H1 (cell line): ENCODE results near the gene HGD. TPM values are rescaled to one million over a fixed set of nuclear protein-coding genes. Genes with fewer than 3 reads are reported as not detected.

Experiments
- CTCF ChIA-PET: fragments of 300-600 bp; sonication (Branson Sonifier 250); formaldehyde crosslinking; loops from one replicate; lab custom pipeline; 2021; ENCODE audit not compliant: partially characterized antibody; lab: Charles Lee
- POLR2A ChIA-PET: fragments of 300-600 bp; sonication (Branson Sonifier 250); formaldehyde crosslinking; loops from one replicate; lab custom pipeline; 2021; ENCODE audit warnings: inconsistent platforms; ENCODE audit not compliant: partially characterized antibody; lab: Charles Lee
- DNase-seq, 2 experiments: peaks; one replicate each; pipeline versions ENCODE4 v3.0.0 to v3.0.0-alpha.2; 2010 to 2022; ENCODE audit warnings: low spot score in 2 of 2, low read depth in 1 of 2, mixed read lengths in 1 of 2
- FAIRE-seq: peaks from 2 replicates; lab custom pipeline; 2011; peaks lifted over from hg19 to GRCh38; lab: Jason Lieb, UNC
- H2AFZ ChIP-seq: 2 replicates; pipeline ENCODE4 v1.8.1; 2012; ENCODE audit warnings: low read length, inconsistent platforms
- H2AK5ac ChIP-seq: 2 replicates; pipeline ENCODE4 v1.6.1; 2013; ENCODE audit warnings: low read depth, low read length
- H2BK120ac ChIP-seq: replicated peaks from 2 replicates; pipeline ENCODE3; 2013; ENCODE audit warnings: low read depth, low read length, inconsistent platforms
- H2BK12ac ChIP-seq: 2 replicates; pipeline ENCODE4 v1.6.1; 2013; ENCODE audit warnings: low read depth, low read length
- H2BK15ac ChIP-seq: 2 replicates; pipeline ENCODE4 v1.6.1; 2013; ENCODE audit warnings: low read length
- H2BK20ac ChIP-seq: 2 replicates; pipeline ENCODE4 v1.6.1; 2013; ENCODE audit warnings: low read length
- H2BK5ac ChIP-seq: 2 replicates; pipeline ENCODE4 v1.6.1; 2013; ENCODE audit warnings: low read depth, low read length
- H3K14ac ChIP-seq: 2 replicates; pipeline ENCODE4 v1.6.1; 2013; ENCODE audit warnings: inconsistent platforms; ENCODE audit not compliant: insufficient read length
- H3K18ac ChIP-seq: 2 replicates; pipeline ENCODE4 v1.6.1; 2013; ENCODE audit warnings: low read length; ENCODE audit errors: extremely low read depth
- H3K23ac ChIP-seq: 2 replicates; pipeline ENCODE4 v1.6.1; 2013; ENCODE audit warnings: inconsistent platforms; ENCODE audit not compliant: insufficient read length
- H3K23me2 ChIP-seq: 2 replicates; pipeline ENCODE4 v1.6.1; 2013; ENCODE audit warnings: low read depth, low read length
- H3K27ac ChIP-seq: 2 replicates; pipeline ENCODE4 v1.6.1; 2011; ENCODE audit warnings: low read depth, low read length, inconsistent platforms
- H3K27me3 ChIP-seq, 4 experiments: replicated peaks in 1 of 4; 1 replicate in 1 of 4; 2 replicates in 3 of 4; pipeline versions ENCODE4 v1.6.1 to v1.8.1; 2011 to 2013; ENCODE audit warnings: low read length in 3 of 4, mild to moderate bottlenecking in 3 of 4, inconsistent platforms in 2 of 4, mixed read lengths in 2 of 4, moderate library complexity in 1 of 4; ENCODE audit not compliant: control insufficient read depth in 3 of 4, insufficient read depth in 3 of 4; ENCODE audit errors: extremely low read depth in 1 of 4
- H3K36me3 ChIP-seq, 4 experiments: 2 replicates each; pipeline versions ENCODE4 v1.6.1 to v1.8.1; 2011 to 2013; ENCODE audit warnings: mild to moderate bottlenecking in 4 of 4, low read length in 3 of 4, moderate library complexity in 2 of 4, control low read depth in 1 of 4, inconsistent platforms in 1 of 4; ENCODE audit not compliant: insufficient read depth in 4 of 4, control insufficient read depth in 2 of 4
- H3K4ac ChIP-seq: replicated peaks from 2 replicates; pipeline ENCODE3; 2013; ENCODE audit warnings: low read length, low read depth, mixed read lengths, inconsistent platforms; ENCODE audit not compliant: insufficient read length
- H3K4me1 ChIP-seq, 4 experiments: replicated peaks in 1 of 4; 1 replicate in 1 of 4; 2 replicates in 3 of 4; pipeline versions ENCODE4 v1.6.1 to v1.8.1; 2011 to 2013; ENCODE audit warnings: low read length in 3 of 4, inconsistent platforms in 2 of 4, mixed read lengths in 1 of 4; ENCODE audit not compliant: insufficient read depth in 4 of 4, control insufficient read depth in 3 of 4
- H3K4me2 ChIP-seq, 2 experiments: 2 replicates each; pipeline versions ENCODE4 v1.6.1 to v1.8.1; 2011 to 2013; ENCODE audit warnings: low read depth in 2 of 2, low read length in 2 of 2, control low read depth in 1 of 2, inconsistent platforms in 1 of 2, mild to moderate bottlenecking in 1 of 2; ENCODE audit not compliant: insufficient read depth in 1 of 2
- H3K4me3 ChIP-seq, 4 experiments: fragments of 200-600, 300-600 bp in 1 of 4; sonication (generic), shearing (Covaris generic), sonication (Bioruptor Twin) in 1 of 4; 2 replicates each; pipeline versions ENCODE4 v1.5.1 to v1.8.1; 2011 to 2016; ENCODE audit warnings: low read length in 4 of 4, low read depth in 3 of 4, control low read depth in 2 of 4, inconsistent platforms in 2 of 4, mild to moderate bottlenecking in 2 of 4, mixed read lengths in 1 of 4, moderate library complexity in 1 of 4; ENCODE audit not compliant: insufficient read depth in 2 of 4; ENCODE audit errors: extremely low read depth in 1 of 4
- H3K56ac ChIP-seq: replicated peaks from 2 replicates; pipeline ENCODE3; 2013; ENCODE audit warnings: low read depth, mild to moderate bottlenecking, mixed read lengths, low read length, inconsistent platforms; ENCODE audit not compliant: insufficient read length
- H3K79me1 ChIP-seq: 2 replicates; pipeline ENCODE4 v1.6.1; 2013; ENCODE audit warnings: low read depth, low read length, control low read depth
- H3K79me2 ChIP-seq, 2 experiments: 2 replicates each; pipeline versions ENCODE4 v1.6.1 to v1.8.1; 2012 to 2013; ENCODE audit warnings: low read length in 2 of 2, mild to moderate bottlenecking in 2 of 2, inconsistent platforms in 1 of 2; ENCODE audit not compliant: insufficient read depth in 2 of 2, control insufficient read depth in 1 of 2
- H3K9ac ChIP-seq, 4 experiments: replicated peaks in 1 of 4; 1 replicate in 1 of 4; 2 replicates in 3 of 4; pipeline versions ENCODE4 v1.6.1 to v1.8.1; 2011 to 2013; ENCODE audit warnings: low read depth in 3 of 4, low read length in 3 of 4, control low read depth in 2 of 4, mild to moderate bottlenecking in 2 of 4, moderate library complexity in 2 of 4, inconsistent platforms in 1 of 4; ENCODE audit errors: extremely low read depth in 1 of 4
- H3K9me3 ChIP-seq, 2 experiments: 2 replicates each; pipeline versions ENCODE4 v1.6.1 to v1.8.1; 2012 to 2013; ENCODE audit warnings: mild to moderate bottlenecking in 2 of 2, moderate library complexity in 2 of 2, control low read depth in 1 of 2, inconsistent platforms in 1 of 2, low read depth in 1 of 2, low read length in 1 of 2, mixed read lengths in 1 of 2; ENCODE audit not compliant: insufficient read depth in 2 of 2
- H4K20me1 ChIP-seq, 2 experiments: replicated peaks in 1 of 2; 2 replicates each; pipeline versions ENCODE3 to v1.8.1; 2011 to 2013; ENCODE audit warnings: inconsistent platforms in 2 of 2, low read length in 2 of 2, mild to moderate bottlenecking in 1 of 2; ENCODE audit not compliant: insufficient read depth in 2 of 2, control insufficient read depth in 1 of 2
- H4K5ac ChIP-seq: 2 replicates; pipeline ENCODE4 v1.6.1; 2013; ENCODE audit warnings: low read length, low read depth, mixed read lengths, inconsistent platforms; ENCODE audit not compliant: insufficient read length
- H4K8ac ChIP-seq: 2 replicates; pipeline ENCODE4 v1.8.0; 2013; ENCODE audit warnings: mild to moderate bottlenecking, moderate library complexity, low read length, inconsistent platforms; ENCODE audit not compliant: insufficient read depth; ENCODE audit errors: extremely low read depth
- H4K91ac ChIP-seq: replicated peaks from 2 replicates; pipeline ENCODE3; 2013; ENCODE audit warnings: low read length, mixed read lengths, inconsistent platforms; ENCODE audit not compliant: insufficient read length
- ASH2L ChIP-seq: fragments of 200-600, 300-600 bp; sonication (generic); IDR thresholded peaks from one replicate; pipeline ENCODE4 v1.7.1; 2017; ENCODE audit warnings: low read length
- BACH1 ChIP-seq: IDR thresholded peaks from 2 replicates; pipeline ENCODE4 v1.6.1; 2012; ENCODE audit warnings: low read length, improper control_type of control experiment
- CBX5 ChIP-seq: fragments of 300-800, 300-1000 bp; sonication (generic); IDR thresholded peaks from 2 replicates; pipeline ENCODE4 v1.7.1; 2016; ENCODE audit warnings: antibody characterized with exemption, low read length, low read depth
- EGR1 ChIP-seq: IDR thresholded peaks from 2 replicates; pipeline ENCODE4 v1.6.1; 2011; ENCODE audit warnings: low read depth, low read length, borderline replicate concordance
- EP300 ChIP-seq, 2 experiments: IDR thresholded peaks; 1 replicate in 1 of 2; 2 replicates in 1 of 2; pipeline ENCODE4 v1.6.1; 2011 to 2012; ENCODE audit warnings: low read depth in 2 of 2, low read length in 2 of 2, mild to moderate bottlenecking in 2 of 2, borderline replicate concordance in 1 of 2, inconsistent platforms in 1 of 2, moderate library complexity in 1 of 2
- GABPA ChIP-seq: IDR thresholded peaks from 2 replicates; pipeline ENCODE4 v1.6.1; 2011; ENCODE audit warnings: mild to moderate bottlenecking, low read length, moderate library complexity, borderline replicate concordance; ENCODE audit not compliant: insufficient read depth
- GTF2F1 ChIP-seq: IDR thresholded peaks from 2 replicates; pipeline ENCODE4 v1.6.1; 2012; ENCODE audit warnings: low read depth, low read length, improper control_type of control experiment, borderline replicate concordance
- KDM1A ChIP-seq: fragments of 200-600, 300-600 bp; sonication (generic); IDR thresholded peaks from 2 replicates; pipeline ENCODE4 v1.7.1; 2016; ENCODE audit warnings: mild to moderate bottlenecking, low read length, borderline replicate concordance
- NANOG ChIP-seq: IDR thresholded peaks from 2 replicates; pipeline ENCODE4 v1.6.1; 2011; ENCODE audit warnings: low read length, low read depth, mild to moderate bottlenecking, inconsistent platforms; ENCODE audit not compliant: insufficient read depth, poor library complexity, severe bottlenecking
- POU5F1 ChIP-seq: IDR thresholded peaks from 2 replicates; pipeline ENCODE4 v1.6.1; 2011; ENCODE audit warnings: low read depth, mild to moderate bottlenecking, low read length, moderate library complexity
- RAD21 ChIP-seq, 2 experiments: IDR thresholded peaks in 1 of 2; conservative IDR thresholded peaks in 1 of 2; 2 replicates each; pipeline ENCODE4 v1.6.1; 2011; ENCODE audit warnings: low read depth in 2 of 2, low read length in 2 of 2, improper control_type of control experiment in 1 of 2, inconsistent platforms in 1 of 2, mild to moderate bottlenecking in 1 of 2, moderate library complexity in 1 of 2
- RBBP5 ChIP-seq: IDR thresholded peaks from 2 replicates; pipeline ENCODE4 v1.7.1; 2012; ENCODE audit warnings: low read depth, mild to moderate bottlenecking, inconsistent platforms, low read length, moderate library complexity, borderline replicate concordance
- SP1 ChIP-seq: IDR thresholded peaks from 2 replicates; pipeline ENCODE4 v1.6.1; 2011; ENCODE audit warnings: low read depth, low read length
- TAF1 ChIP-seq: IDR thresholded peaks from 2 replicates; pipeline ENCODE4 v1.6.1; 2011; ENCODE audit warnings: mild to moderate bottlenecking, low read depth, low read length
- polyA plus RNA-seq, 7 experiments: library from polyadenylated mRNA; depleted of rRNA in 3 of 7; stranded (reverse) in 5 of 7; unstranded in 2 of 7; fragments of >200 nt in 5 of 7; fragments of 200-250 nt in 2 of 7; gene quantifications; 1 replicate in 5 of 7; 2 replicates in 1 of 7; 4 replicates in 1 of 7; pipeline versions ENCODE4 v1.2.1 to v1.2.3, GENCODE V29; 2011 to 2013; ENCODE audit warnings: missing spikeins in 2 of 7, mixed read lengths in 2 of 7
- total RNA-seq: library from RNA; stranded (reverse); fragmentation: NEBNext Ultra II Directional; extraction: Animal tissue kit (Norgen Biotek cat#: 25700); gene quantifications from 2 replicates; pipeline ENCODE4 v1.2.1, GENCODE V29; 2021

Gene HGD
- total and polyA plus RNA-seq, 2 of the 8 experiments (the other 6 are each of a cell fraction or from before 2014, with no cell fraction given): 0.11 TPM; not detected in 1

GRCh38 chr3:120708408-120708807 is 26.4 kb upstream of the HGD start:
- ChIA-PET POLR2A (no interaction called here), CTCF (no interaction called here)
- H3K9me3 ChIP-seq: no peaks in the 10 kb centered on the region
- H3K79me1 ChIP-seq: no peaks in the 10 kb centered on the region
- H2BK15ac ChIP-seq: no peak overlapping the region
- H2BK5ac ChIP-seq: no peak overlapping the region
- no peaks in the 10 kb centered on the region for H3K4me1 ChIP-seq
- no peak overlapping the region for H3K4me3 ChIP-seq
- H3K56ac ChIP-seq: no peak overlapping the region
- H2BK20ac ChIP-seq: no peak overlapping the region
- DNase-seq: no peak
- no peak overlapping the region for H2BK120ac ChIP-seq
- no peaks in the 10 kb centered on the region for H4K20me1 ChIP-seq
- no peaks in the 10 kb centered on the region; a peak in 1 of 8 replicates for H3K36me3 ChIP-seq
- H3K18ac ChIP-seq: no peak overlapping the region
- TF ChIP-seq KDM1A (no peak), SP1 (no peak), GABPA (no peak), GTF2F1 (no peak), RAD21 (IDR thresholded peaks at IDR 0.05 in 1 of 2, conservative IDR thresholded peaks at IDR 0.05 in 1 of 2; ENCODE audit: low read depth in 2 of 2, low read length in 2 of 2) (no peak), NANOG (no peak), CBX5 (no peak), POU5F1 (no peak), EGR1 (no peak), RBBP5 (no peak), EP300 (IDR thresholded peaks at IDR 0.05; ENCODE audit: borderline replicate concordance in 1 of 2, low read depth in 2 of 2, low read length in 2 of 2) (no peak), ASH2L (no peak), BACH1 (no peak), TAF1 (no peak)
- H4K91ac ChIP-seq: no peak overlapping the region
- no peak overlapping the region for H4K5ac ChIP-seq
- H3K14ac ChIP-seq: no peak overlapping the region
- no peaks in the 10 kb centered on the region for H3K23me2 ChIP-seq
- H3K23ac ChIP-seq: no peak overlapping the region
- H3K79me2 ChIP-seq: no peaks in the 10 kb centered on the region
- no peak overlapping the region for H3K4me2 ChIP-seq
- H3K9ac ChIP-seq: no peak overlapping the region
- no peak overlapping the region for H4K8ac ChIP-seq
- no peak overlapping the region for H3K4ac ChIP-seq
- no peaks in the 10 kb centered on the region for H3K27me3 ChIP-seq
- no peak for FAIRE-seq
- no peak overlapping the region for H2AFZ ChIP-seq
- H3K27ac ChIP-seq: no peak overlapping the region
- no peak overlapping the region for H2BK12ac ChIP-seq
- H2AK5ac ChIP-seq: no peak overlapping the region
